Measurements from ENCODE around the gene SETD1B. TPM values are rescaled to one million over a fixed set of nuclear protein-coding genes. Genes with fewer than 3 reads are reported as not detected.

Gene SETD1B
- total RNA-seq, 1 experiment from 2014 or later, result 40.4 TPM

DNA sequence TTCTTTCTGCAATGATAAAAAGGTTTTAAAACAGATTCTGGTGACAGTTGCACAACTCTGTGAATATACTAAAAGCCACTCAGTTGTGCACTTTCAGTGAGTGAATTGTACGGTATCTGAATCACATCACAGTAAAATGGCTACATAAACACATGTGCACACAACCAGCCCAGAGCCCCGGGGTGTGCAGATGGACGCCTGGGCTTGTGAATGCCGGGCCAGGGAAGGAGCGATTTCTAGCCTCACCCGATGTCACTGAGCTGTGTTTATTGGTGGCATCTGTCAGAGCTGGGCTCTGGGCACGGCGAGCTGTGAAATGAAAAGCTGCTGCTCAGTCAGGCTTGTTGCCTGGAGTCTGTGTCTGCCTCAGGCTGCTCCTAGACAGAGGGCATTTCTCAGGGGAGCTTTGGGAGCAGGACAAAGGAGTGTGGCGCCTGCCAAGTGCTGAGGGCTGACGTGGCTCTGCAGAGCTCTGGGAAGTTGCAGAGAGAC is 36.2 kb upstream of the SETD1B start:
- H2BK12ac ChIP-seq (ENCODE audit: insufficient read length, low read depth, low read length), result no peak overlapping the region
- H3K4me2 ChIP-seq (ENCODE audit: insufficient read depth, insufficient read length, low read length), result no peak overlapping the region
- DNase-seq, result no peak
- no peaks in the 10 kb centered on the region for H3K79me1 ChIP-seq (ENCODE audit: insufficient read depth, low read depth, low read length, poor library complexity, severe bottlenecking)
- H3K14ac ChIP-seq (ENCODE audit: insufficient read depth, low read length), result no peak overlapping the region
- Mint-ChIP-seq H3K36me3 (ENCODE audit: insufficient read depth in 1 of 3, low read depth in 3 of 3) (peaks cover 0 to 18% (median 3%) of the 10 kb centered on the region in 3 experiments; a peak in 3 of 7 replicates), H3K27me3 (ENCODE audit: low read depth) (no peaks in the 10 kb centered on the region; the same call in 1 of the 2 replicates), H3K27ac (peak overlapping the region in 1 of 3 experiments; percentile 25; a peak in 1 of 7 replicates), H3K4me3 (no peak overlapping the region), H3K9me3 (no peaks in the 10 kb centered on the region), H3K4me1 (peaks cover 4 to 17% of the 10 kb centered on the region in 2 experiments; a peak in 3 of 4 replicates)
- no peaks in the 10 kb centered on the region for H3K23me2 ChIP-seq (ENCODE audit: insufficient read length, low read depth, low read length, poor library complexity, severe bottlenecking)
- H3K4ac ChIP-seq (ENCODE audit: low read depth, low read length), result no peak overlapping the region
- H2AFZ ChIP-seq (ENCODE audit: low read length), result no peak overlapping the region
- no peak overlapping the region for H2BK120ac ChIP-seq (ENCODE audit: low read depth, low read length, poor library complexity, severe bottlenecking)
- no peaks in the 10 kb centered on the region for H3K4me1 ChIP-seq (ENCODE audit: insufficient read depth, low read length)
- H3K18ac ChIP-seq (ENCODE audit: insufficient read length, low read depth, low read length), result no peak overlapping the region
- H3T11ph ChIP-seq (ENCODE audit: low read length), result no peak overlapping the region
- TF ChIP-seq, protein P1, sequence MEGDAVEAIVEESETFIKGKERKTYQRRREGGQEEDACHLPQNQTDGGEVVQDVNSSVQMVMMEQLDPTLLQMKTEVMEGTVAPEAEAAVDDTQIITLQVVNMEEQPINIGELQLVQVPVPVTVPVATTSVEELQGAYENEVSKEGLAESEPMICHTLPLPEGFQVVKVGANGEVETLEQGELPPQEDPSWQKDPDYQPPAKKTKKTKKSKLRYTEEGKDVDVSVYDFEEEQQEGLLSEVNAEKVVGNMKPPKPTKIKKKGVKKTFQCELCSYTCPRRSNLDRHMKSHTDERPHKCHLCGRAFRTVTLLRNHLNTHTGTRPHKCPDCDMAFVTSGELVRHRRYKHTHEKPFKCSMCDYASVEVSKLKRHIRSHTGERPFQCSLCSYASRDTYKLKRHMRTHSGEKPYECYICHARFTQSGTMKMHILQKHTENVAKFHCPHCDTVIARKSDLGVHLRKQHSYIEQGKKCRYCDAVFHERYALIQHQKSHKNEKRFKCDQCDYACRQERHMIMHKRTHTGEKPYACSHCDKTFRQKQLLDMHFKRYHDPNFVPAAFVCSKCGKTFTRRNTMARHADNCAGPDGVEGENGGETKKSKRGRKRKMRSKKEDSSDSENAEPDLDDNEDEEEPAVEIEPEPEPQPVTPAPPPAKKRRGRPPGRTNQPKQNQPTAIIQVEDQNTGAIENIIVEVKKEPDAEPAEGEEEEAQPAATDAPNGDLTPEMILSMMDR (conservative IDR thresholded peaks at IDR 0.05), result no peak
- no peaks in the 10 kb centered on the region for H3K79me2 ChIP-seq (ENCODE audit: insufficient read depth, low read length)
- H4K20me1 ChIP-seq (ENCODE audit: control insufficient read depth, insufficient read depth, insufficient read length), result no peaks in the 10 kb centered on the region
- no peak overlapping the region for H2AK5ac ChIP-seq (ENCODE audit: insufficient read length, low read length)
- H3K27ac ChIP-seq (ENCODE audit: insufficient read length, low read depth, low read length), result no peak overlapping the region
- H4K5ac ChIP-seq (ENCODE audit: insufficient read length, low read depth, low read length), result no peak overlapping the region
- H4K8ac ChIP-seq (replicated peaks; ENCODE audit: insufficient read length, low read depth, low read length), result no peak overlapping the region
- no peak overlapping the region for H3K23ac ChIP-seq (ENCODE audit: insufficient read length, low read depth, low read length)
- no peak overlapping the region for H3K56ac ChIP-seq (ENCODE audit: insufficient read length, low read depth, low read length)
- H3K9ac ChIP-seq (ENCODE audit: extremely low read depth, insufficient read length, low read length), result no peak overlapping the region
- H3K27me3 ChIP-seq (ENCODE audit: insufficient read depth, low read length), result no peaks in the 10 kb centered on the region
- no peaks in the 10 kb centered on the region for H3K9me3 ChIP-seq (ENCODE audit: control insufficient read depth, low read depth, low read length)
- no peak overlapping the region for H2BK15ac ChIP-seq (ENCODE audit: low read depth, low read length)
- no peak overlapping the region for H4K91ac ChIP-seq (ENCODE audit: insufficient read length, low read depth, low read length)
- no CpG with 5 or more reads among the region's 10 CpGs for WGBS (ENCODE audit: extremely low coverage, insufficient read length, low lambda C conversion rate)
- no peak overlapping the region for H2BK20ac ChIP-seq (ENCODE audit: low read depth, low read length, poor library complexity, severe bottlenecking)
- H2BK5ac ChIP-seq (ENCODE audit: insufficient read length, low read length), result no peak overlapping the region

Data from H9 (cell line).